GM19238 (cell line): ENCODE measurements around the gene IRAG1.
A peak's percentile ranks its signal among the peaks of the same experiment; 100 is the strongest.

Source experiments
- DNase-seq: peaks from one replicate; pipeline ENCODE4 v3.0.0; 2011; ENCODE audit warnings: low spot score; ENCODE audit not compliant: insufficient read length

IRAG1 gene

DNA sequence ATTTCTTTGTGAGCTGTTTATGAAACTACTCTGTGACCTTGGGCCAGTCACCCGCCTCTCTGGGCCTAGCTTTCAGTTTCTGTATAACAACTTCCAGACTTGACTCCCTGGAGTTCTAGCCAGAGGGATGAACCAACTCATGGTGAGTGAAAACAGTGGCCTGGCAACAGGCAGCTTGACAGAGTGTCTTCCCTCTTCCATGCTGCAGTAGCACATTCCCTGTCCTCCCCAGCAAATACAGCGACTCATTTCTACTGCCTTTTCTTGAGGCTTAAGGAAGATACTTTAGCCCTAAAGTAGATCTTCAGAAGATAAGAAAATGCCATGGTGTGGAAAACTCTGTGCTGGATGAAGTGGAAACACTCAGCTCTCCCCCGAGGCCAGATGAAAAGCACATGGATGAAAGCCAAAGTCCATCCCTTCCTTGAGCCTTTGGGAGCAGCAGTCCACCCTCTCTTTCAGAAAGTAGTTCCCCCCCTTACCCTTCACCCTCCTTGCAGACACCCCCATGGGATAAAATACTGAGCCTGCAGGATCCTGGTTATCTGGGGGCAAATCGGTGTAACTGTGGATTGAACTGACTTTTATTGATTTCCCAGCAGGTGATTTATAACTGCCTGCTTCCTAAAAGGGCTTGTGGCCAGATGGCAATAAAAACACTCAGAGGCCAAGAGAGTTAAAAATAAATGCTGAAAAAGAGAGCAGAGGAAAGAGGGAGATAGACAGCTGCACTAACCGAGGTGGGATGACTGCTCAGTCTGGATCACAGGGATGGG is 24.1 kb downstream of the IRAG1 start:
- no peak for DNase-seq

- DNase-seq: no peak
These were observed 26.1 kb downstream of the IRAG1 start for GRCh38 chr11:10667521-10667885.

- DNase-seq: no peak
These were observed 26.7 kb downstream of the IRAG1 start for GRCh38 chr11:10666556-10667520.

DNA sequence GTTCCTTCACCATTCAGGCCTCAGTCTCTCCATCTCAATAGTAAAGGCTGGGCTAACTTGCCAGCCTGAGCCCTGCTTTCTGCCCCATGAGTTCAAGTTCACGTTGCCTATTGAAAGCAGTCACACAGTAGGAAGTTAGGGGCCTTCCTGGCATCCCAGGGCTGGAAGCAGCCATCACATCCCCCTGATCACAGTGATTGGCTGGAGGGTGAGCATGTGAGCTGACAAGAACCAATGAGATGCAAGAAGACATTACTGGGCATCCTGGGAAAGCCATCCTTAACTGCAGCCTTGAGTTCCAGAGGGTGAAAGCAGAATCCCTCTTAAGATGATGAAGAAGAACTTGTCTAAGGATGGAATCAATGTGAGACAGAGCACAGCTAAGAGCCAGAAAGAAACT is 29.1 kb downstream of the IRAG1 start:
- DNase-seq: no peak

DNA sequence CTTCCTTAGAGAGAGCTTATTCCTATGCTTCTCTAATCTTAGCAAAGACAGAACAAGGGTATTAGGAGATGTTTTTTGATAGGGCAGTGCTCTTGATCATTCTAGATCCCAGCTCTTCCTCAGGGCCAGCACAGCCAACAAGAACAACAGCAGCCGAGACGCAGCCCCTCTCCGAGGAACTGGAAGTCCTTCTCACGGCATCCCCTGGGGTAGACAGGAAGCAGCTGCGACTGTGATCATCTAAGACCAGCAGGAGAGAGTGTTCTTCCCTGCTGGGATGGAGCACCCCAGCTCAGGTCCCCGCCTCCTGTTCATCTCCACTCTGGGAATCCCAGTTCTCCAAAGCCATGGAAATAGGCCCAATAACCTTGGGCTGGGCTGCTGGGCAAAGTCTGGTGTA is 29.6 kb downstream of the IRAG1 start:
- no peak for DNase-seq

GRCh38 chr11:10663365-10663764 is 30.2 kb downstream of the IRAG1 start:
- DNase-seq: no peak

DNA sequence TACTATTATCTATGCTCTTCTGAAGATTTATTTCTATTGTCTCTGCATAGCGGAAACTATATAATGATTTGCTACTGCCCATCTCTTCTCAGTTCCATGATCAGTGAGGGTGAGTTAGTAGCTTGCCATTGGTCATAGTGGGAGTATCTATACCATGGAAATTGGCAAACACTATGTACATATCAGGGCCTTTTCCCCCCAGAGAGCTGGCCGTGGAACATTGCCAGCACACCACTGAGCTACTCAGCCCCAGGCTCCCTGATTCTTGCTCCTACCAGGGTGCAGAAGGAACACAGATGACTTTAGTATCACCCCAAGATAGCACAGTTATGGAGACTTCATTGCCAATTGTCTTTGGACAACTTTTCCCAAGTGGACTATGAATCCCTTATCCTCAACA is 33.2 kb downstream of the IRAG1 start:
- DNase-seq: no peak

DNA sequence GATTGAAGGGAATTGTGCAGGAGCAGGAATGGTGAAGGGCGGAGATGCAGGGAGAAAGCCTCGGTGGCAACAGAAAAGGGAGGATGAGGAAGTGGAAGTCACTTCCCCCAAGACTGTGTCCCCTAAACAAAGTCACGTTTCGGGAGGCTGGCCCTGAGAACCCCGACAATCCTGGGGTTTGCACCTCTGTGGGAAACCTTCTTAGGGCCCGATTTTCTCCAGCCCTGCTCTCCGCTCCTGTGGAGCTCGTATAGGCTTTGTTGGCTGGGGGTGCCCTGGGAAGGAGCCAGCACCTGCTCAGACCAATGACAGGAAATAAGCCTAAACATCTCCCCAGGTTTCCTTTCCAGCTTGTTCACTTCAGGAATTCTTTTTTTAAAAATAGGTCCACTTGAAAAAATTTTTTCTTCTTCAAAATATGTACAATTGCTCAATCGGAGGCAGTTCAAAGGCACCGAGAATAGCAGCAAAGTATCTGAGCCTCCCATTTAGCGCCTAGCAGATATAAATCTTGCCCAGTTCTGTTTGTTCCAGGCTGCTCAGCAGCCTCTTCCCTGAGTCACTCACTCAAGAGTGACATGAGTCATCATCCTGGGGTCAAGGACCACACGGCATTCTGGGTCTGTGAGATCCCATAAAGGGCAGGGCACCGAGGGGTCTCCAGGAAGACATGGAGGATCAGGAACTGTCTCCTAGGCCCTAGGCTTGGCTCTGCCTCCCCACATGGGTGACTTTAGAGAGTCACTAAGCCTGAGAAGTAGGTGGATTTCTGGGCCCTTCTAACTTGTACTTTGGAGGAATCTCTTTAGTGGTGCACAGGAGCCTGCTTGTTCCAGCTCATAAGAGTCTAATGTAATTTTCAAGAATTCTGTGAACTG is 34.0 kb downstream of the IRAG1 start:
- DNase-seq: no peak

- no peak for DNase-seq
These were observed 34.8 kb downstream of the IRAG1 start for GRCh38 chr11:10658621-10659338.

- DNase-seq: peak; percentile 23
These were observed 36.0 kb downstream of the IRAG1 start for GRCh38 chr11:10657308-10658271.

DNA sequence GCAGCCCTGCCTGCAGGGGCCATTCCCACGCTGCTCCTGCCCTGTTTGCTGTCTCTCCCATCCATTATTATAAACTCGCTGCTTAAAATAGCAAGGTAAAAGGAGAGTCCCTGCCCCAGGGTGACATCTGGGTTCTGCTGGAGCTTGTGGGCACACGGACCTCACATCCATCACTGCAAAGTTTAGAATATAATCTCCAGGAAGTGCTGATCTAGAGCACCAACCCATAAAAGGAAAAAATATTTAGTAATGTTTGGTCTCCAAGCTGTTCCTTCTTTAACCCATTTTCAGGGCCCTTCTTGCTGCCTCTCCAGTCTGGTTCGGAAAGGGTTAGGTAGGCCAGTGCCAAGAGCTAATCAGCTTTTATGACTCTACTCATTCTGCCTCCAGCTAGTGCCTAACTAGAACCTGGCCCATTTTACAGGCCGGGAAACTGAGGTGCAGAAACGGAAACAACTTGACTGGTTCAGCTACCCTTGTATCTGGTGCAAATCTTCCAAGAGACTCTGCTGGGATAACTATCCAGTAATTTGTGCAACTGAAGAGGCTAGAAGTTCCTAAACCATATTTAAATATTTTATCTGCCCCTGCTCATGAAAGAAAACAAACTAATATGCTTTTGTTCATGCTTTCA is 37.5 kb downstream of the IRAG1 start:
- DNase-seq: no peak

GRCh38 chr11:10655227-10655626 is 38.3 kb downstream of the IRAG1 start:
- no peak for DNase-seq

GRCh38 chr11:10654811-10655150 is 38.8 kb downstream of the IRAG1 start:
- no peak for DNase-seq

- peak; percentile 19 for DNase-seq
These were observed 39.4 kb downstream of the IRAG1 start for GRCh38 chr11:10653946-10654810.

GRCh38 chr11:10653261-10653660 is 40.3 kb downstream of the IRAG1 start:
- no peak for DNase-seq

DNA sequence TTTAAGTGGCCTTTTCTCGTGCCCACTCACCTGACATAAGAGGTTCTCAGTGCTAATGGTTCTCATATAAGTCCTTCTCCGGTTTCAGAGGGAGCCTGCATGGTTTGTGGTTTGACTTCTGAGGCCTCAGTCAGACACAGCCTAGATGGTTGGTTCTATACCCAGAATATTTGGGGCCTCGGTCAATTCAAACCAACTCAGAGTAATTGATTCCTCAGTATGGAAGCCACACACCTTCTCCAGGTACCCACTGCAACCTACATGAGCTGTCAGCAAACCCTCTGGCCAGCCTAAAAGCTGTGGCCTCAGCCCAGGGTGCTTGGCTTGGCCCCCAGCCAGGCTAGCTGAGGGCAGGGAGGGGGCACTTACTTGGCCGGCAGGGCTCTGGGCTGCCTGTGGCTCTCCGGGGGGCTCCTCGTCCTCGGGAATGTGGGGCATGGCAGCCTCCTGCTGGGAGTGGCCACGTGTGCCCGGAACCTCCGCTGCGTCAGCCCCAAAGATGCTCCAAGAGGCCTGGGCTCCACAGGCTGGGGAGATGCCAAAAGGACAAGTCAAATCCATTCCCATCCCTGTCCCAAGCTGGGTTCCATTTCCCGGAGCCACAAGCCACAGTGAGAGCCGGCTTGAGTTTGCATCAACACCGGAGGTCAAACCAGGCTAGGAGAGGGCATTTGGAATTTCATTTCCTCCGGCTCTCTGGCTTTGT is 41.7 kb downstream of the IRAG1 start:
- DNase-seq: no peak

DNA sequence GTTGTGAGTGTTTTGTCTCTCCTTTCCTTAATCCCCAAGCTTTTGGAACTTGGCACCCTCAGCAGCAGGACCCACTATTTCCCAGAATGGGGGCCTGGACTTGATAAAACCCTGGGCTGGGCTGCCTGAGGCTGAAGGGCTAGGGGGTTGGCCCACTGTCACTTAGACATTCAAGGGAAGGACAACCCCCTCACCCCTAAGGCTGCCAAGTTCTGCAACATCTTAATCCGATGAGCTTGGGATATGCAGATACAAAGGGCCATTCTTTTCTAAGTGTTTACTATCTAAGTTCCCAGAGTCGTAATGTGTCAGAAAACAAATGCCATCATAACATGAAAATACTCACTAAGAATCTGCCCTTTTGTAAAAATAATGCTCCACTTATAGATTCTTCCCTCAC is 42.9 kb downstream of the IRAG1 start:
- no peak for DNase-seq

DNA sequence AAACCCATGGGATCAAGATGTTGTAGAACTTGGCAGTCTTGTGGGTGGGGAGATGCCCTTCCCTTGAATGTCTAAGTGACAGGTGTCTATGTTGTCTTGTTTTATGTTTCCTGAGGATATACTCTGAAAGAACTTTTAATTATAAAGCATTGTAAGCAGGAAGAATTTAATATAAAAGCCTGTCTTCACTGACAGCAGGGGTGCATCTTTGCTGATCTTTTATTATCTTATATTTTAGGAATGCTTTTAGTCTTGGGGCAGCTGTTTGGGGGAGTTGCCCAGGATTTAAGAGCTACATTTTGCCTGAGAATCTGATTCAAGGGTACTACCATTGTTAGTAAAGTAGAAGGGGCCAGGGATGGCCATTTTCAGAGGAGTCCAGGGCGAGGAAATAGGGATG is 43.4 kb downstream of the IRAG1 start:
- DNase-seq: no peak
